Choroid plexus epithelial cell (primary cell): ENCODE results near the gene GK.
"Not testable (repeated sequence)": the region's sequence is repeated elsewhere in the genome, so short reads cannot be mapped to it uniquely, and the experiment has no call there.

Experiments
- DNase-seq: peaks from one replicate; pipeline ENCODE4 v3.0.0-alpha.2; 2010; ENCODE audit warnings: low read depth
- H3K4me3 ChIP-seq: 2 replicates; pipeline ENCODE4 v1.5.1; 2011; ENCODE audit warnings: low read depth, mild to moderate bottlenecking, control low read depth, low read length, moderate library complexity
- TF ChIP-seq, protein P1 (sequence below): conservative IDR thresholded peaks from 2 replicates; pipeline ENCODE4 v1.5.1; 2011; ENCODE audit warnings: low read depth, mild to moderate bottlenecking, control low read depth, inconsistent platforms, low read length, moderate library complexity

The GK gene

GRCh38 chrX:30635630-30636029 is 17.6 kb upstream of the GK start:
- no peak overlapping the region for H3K4me3 ChIP-seq
- TF ChIP-seq, protein P1, sequence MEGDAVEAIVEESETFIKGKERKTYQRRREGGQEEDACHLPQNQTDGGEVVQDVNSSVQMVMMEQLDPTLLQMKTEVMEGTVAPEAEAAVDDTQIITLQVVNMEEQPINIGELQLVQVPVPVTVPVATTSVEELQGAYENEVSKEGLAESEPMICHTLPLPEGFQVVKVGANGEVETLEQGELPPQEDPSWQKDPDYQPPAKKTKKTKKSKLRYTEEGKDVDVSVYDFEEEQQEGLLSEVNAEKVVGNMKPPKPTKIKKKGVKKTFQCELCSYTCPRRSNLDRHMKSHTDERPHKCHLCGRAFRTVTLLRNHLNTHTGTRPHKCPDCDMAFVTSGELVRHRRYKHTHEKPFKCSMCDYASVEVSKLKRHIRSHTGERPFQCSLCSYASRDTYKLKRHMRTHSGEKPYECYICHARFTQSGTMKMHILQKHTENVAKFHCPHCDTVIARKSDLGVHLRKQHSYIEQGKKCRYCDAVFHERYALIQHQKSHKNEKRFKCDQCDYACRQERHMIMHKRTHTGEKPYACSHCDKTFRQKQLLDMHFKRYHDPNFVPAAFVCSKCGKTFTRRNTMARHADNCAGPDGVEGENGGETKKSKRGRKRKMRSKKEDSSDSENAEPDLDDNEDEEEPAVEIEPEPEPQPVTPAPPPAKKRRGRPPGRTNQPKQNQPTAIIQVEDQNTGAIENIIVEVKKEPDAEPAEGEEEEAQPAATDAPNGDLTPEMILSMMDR = peak; percentile 57
- DNase-seq = peak; percentile 49

DNA sequence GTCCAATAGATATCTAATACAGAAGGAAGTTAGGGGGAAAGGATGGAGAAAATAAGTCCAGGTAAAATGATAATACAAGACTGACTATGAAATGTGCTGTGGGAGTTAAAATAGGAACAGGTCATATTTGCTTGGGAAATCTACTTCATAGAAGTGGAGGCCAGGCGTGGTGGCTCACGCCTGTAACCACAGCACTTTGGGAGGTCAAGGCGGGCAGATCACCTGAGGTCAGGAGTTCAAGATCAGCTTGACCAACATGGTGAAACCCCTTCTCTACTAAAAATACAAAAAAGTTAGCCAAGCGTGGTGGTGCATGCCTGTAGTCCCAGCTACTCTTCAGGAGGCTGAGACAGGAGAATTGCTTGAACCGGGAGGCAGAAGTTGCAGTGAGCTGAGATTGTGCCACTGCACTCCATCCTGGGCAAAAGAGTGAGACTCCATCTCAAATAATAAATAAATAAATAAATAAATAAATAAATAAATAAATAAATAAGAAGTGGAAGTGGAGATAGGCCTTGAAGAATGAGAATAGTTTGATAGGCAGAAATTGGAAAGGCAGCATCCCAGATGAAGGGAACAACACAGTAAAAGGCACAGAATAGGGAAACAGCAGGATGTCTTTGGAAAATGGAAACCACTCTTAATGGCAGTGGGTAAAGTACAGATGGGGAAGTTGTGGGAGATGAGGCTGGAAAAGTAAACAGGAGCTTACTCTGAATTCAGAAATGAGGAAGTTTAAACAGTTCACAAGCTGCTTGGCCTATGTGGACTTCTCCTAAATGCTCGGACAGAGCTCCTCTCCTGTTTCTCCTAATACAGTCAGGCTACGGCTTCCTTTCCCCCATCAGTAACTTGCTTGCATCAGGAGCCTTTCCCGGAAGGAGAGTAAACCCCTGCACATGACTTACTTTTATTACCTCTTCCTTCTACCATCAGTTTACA is 15.1 kb upstream of the GK start:
- H3K4me3 ChIP-seq = no peak overlapping the region
- TF ChIP-seq, protein P1 = no peak
- DNase-seq = no peak

DNA sequence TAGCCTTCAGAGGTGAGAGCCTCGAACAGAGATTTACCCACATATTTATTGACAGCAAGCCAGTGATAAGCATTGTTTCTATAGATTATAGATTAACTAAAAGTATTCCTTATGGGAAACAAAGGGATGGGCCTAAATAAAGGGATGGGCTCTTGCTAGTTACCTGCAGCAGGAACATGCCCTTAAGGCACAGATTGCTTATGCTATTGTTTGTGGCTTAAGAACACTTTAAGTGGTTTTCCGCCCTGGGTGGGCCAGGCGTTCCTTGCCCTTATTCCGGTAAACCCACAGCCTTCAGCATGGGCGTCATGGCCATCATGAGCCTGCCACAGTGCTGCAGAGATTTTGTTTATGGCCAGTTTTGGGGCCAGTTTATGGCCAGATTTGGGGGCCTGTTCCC is 13.5 kb upstream of the GK start:
- DNase-seq, H3K4me3 ChIP-seq: not testable (repeated sequence)

DNA sequence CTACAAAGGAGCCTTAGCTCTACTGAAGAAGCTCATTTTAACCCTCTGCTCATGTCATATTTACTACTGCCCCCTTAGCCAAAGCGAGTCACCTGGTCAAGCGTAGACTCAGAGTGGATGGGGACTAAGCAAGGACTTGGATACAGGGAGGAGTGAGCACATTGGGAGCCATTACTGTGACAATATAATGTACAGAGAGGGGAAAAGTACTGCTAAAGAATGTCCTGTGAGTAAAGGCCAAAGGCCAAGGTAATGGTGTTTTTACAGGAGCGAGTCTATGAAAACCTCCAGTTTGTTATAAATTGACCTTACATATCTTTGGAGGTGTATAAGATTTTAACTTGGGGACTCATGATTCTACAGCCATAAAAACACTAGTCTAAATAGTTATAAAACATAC is 10.6 kb upstream of the GK start:
- no peak overlapping the region for H3K4me3 ChIP-seq
- no peak for DNase-seq
- TF ChIP-seq, protein P1 = no peak

GRCh38 chrX:30643313-30643821 is 9.9 kb upstream of the GK start:
- TF ChIP-seq, protein P1 = no peak
- peak; percentile 92 for DNase-seq
- no peak overlapping the region for H3K4me3 ChIP-seq

- DNase-seq = peak; percentile 54
- H3K4me3 ChIP-seq = no peak overlapping the region
- TF ChIP-seq, protein P1 = no peak
These were observed 3.4 kb upstream of the GK start for GRCh38 chrX:30649859-30650258.

- TF ChIP-seq, protein P1 = no peak
- DNase-seq = peak; percentile 95
- peak overlapping the region; percentile 74 for H3K4me3 ChIP-seq
These were observed 452 bp upstream of the GK start for GRCh38 chrX:30652527-30653414.

GRCh38 chrX:30654386-30654785 is 1.2 kb downstream of the GK start:
- peak overlapping the region; percentile 71 for H3K4me3 ChIP-seq
- not testable (repeated sequence) for DNase-seq
